H1 (cell line): ENCODE measurements around the gene HMHB1. TPM values are rescaled to one million over a fixed set of nuclear protein-coding genes. Genes with fewer than 3 reads are reported as not detected.

Source experiments
- CTCF ChIA-PET: fragments of 300-600 bp; sonication (Branson Sonifier 250); formaldehyde crosslinking; loops from one replicate; lab custom pipeline; 2021; ENCODE audit not compliant: partially characterized antibody; lab: Charles Lee
- POLR2A ChIA-PET: fragments of 300-600 bp; sonication (Branson Sonifier 250); formaldehyde crosslinking; loops from one replicate; lab custom pipeline; 2021; ENCODE audit warnings: inconsistent platforms; ENCODE audit not compliant: partially characterized antibody; lab: Charles Lee
- DNase-seq, 2 experiments: peaks; one replicate each; pipeline versions ENCODE4 v3.0.0 to v3.0.0-alpha.2; 2010 to 2022; ENCODE audit warnings: low spot score in 2 of 2, low read depth in 1 of 2, mixed read lengths in 1 of 2
- FAIRE-seq: peaks from 2 replicates; lab custom pipeline; 2011; peaks lifted over from hg19 to GRCh38; lab: Jason Lieb, UNC
- H2AFZ ChIP-seq: 2 replicates; pipeline ENCODE4 v1.8.1; 2012; ENCODE audit warnings: low read length, inconsistent platforms
- H2AK5ac ChIP-seq: 2 replicates; pipeline ENCODE4 v1.6.1; 2013; ENCODE audit warnings: low read depth, low read length
- H2BK120ac ChIP-seq: replicated peaks from 2 replicates; pipeline ENCODE3; 2013; ENCODE audit warnings: low read depth, low read length, inconsistent platforms
- H2BK12ac ChIP-seq: 2 replicates; pipeline ENCODE4 v1.6.1; 2013; ENCODE audit warnings: low read depth, low read length
- H2BK15ac ChIP-seq: 2 replicates; pipeline ENCODE4 v1.6.1; 2013; ENCODE audit warnings: low read length
- H2BK20ac ChIP-seq: 2 replicates; pipeline ENCODE4 v1.6.1; 2013; ENCODE audit warnings: low read length
- H2BK5ac ChIP-seq: 2 replicates; pipeline ENCODE4 v1.6.1; 2013; ENCODE audit warnings: low read depth, low read length
- H3K14ac ChIP-seq: 2 replicates; pipeline ENCODE4 v1.6.1; 2013; ENCODE audit warnings: inconsistent platforms; ENCODE audit not compliant: insufficient read length
- H3K18ac ChIP-seq: 2 replicates; pipeline ENCODE4 v1.6.1; 2013; ENCODE audit warnings: low read length; ENCODE audit errors: extremely low read depth
- H3K23ac ChIP-seq: 2 replicates; pipeline ENCODE4 v1.6.1; 2013; ENCODE audit warnings: inconsistent platforms; ENCODE audit not compliant: insufficient read length
- H3K23me2 ChIP-seq: 2 replicates; pipeline ENCODE4 v1.6.1; 2013; ENCODE audit warnings: low read depth, low read length
- H3K27ac ChIP-seq: 2 replicates; pipeline ENCODE4 v1.6.1; 2011; ENCODE audit warnings: low read depth, low read length, inconsistent platforms
- H3K27me3 ChIP-seq, 4 experiments: replicated peaks in 1 of 4; 1 replicate in 1 of 4; 2 replicates in 3 of 4; pipeline versions ENCODE4 v1.6.1 to v1.8.1; 2011 to 2013; ENCODE audit warnings: low read length in 3 of 4, mild to moderate bottlenecking in 3 of 4, inconsistent platforms in 2 of 4, mixed read lengths in 2 of 4, moderate library complexity in 1 of 4; ENCODE audit not compliant: control insufficient read depth in 3 of 4, insufficient read depth in 3 of 4; ENCODE audit errors: extremely low read depth in 1 of 4
- H3K36me3 ChIP-seq, 4 experiments: 2 replicates each; pipeline versions ENCODE4 v1.6.1 to v1.8.1; 2011 to 2013; ENCODE audit warnings: mild to moderate bottlenecking in 4 of 4, low read length in 3 of 4, moderate library complexity in 2 of 4, control low read depth in 1 of 4, inconsistent platforms in 1 of 4; ENCODE audit not compliant: insufficient read depth in 4 of 4, control insufficient read depth in 2 of 4
- H3K4ac ChIP-seq: replicated peaks from 2 replicates; pipeline ENCODE3; 2013; ENCODE audit warnings: low read length, low read depth, mixed read lengths, inconsistent platforms; ENCODE audit not compliant: insufficient read length
- H3K4me1 ChIP-seq, 4 experiments: replicated peaks in 1 of 4; 1 replicate in 1 of 4; 2 replicates in 3 of 4; pipeline versions ENCODE4 v1.6.1 to v1.8.1; 2011 to 2013; ENCODE audit warnings: low read length in 3 of 4, inconsistent platforms in 2 of 4, mixed read lengths in 1 of 4; ENCODE audit not compliant: insufficient read depth in 4 of 4, control insufficient read depth in 3 of 4
- H3K4me2 ChIP-seq, 2 experiments: 2 replicates each; pipeline versions ENCODE4 v1.6.1 to v1.8.1; 2011 to 2013; ENCODE audit warnings: low read depth in 2 of 2, low read length in 2 of 2, control low read depth in 1 of 2, inconsistent platforms in 1 of 2, mild to moderate bottlenecking in 1 of 2; ENCODE audit not compliant: insufficient read depth in 1 of 2
- H3K4me3 ChIP-seq, 4 experiments: fragments of 200-600, 300-600 bp in 1 of 4; sonication (generic), shearing (Covaris generic), sonication (Bioruptor Twin) in 1 of 4; 2 replicates each; pipeline versions ENCODE4 v1.5.1 to v1.8.1; 2011 to 2016; ENCODE audit warnings: low read length in 4 of 4, low read depth in 3 of 4, control low read depth in 2 of 4, inconsistent platforms in 2 of 4, mild to moderate bottlenecking in 2 of 4, mixed read lengths in 1 of 4, moderate library complexity in 1 of 4; ENCODE audit not compliant: insufficient read depth in 2 of 4; ENCODE audit errors: extremely low read depth in 1 of 4
- H3K56ac ChIP-seq: replicated peaks from 2 replicates; pipeline ENCODE3; 2013; ENCODE audit warnings: low read depth, mild to moderate bottlenecking, mixed read lengths, low read length, inconsistent platforms; ENCODE audit not compliant: insufficient read length
- H3K79me1 ChIP-seq: 2 replicates; pipeline ENCODE4 v1.6.1; 2013; ENCODE audit warnings: low read depth, low read length, control low read depth
- H3K79me2 ChIP-seq, 2 experiments: 2 replicates each; pipeline versions ENCODE4 v1.6.1 to v1.8.1; 2012 to 2013; ENCODE audit warnings: low read length in 2 of 2, mild to moderate bottlenecking in 2 of 2, inconsistent platforms in 1 of 2; ENCODE audit not compliant: insufficient read depth in 2 of 2, control insufficient read depth in 1 of 2
- H3K9ac ChIP-seq, 4 experiments: replicated peaks in 1 of 4; 1 replicate in 1 of 4; 2 replicates in 3 of 4; pipeline versions ENCODE4 v1.6.1 to v1.8.1; 2011 to 2013; ENCODE audit warnings: low read depth in 3 of 4, low read length in 3 of 4, control low read depth in 2 of 4, mild to moderate bottlenecking in 2 of 4, moderate library complexity in 2 of 4, inconsistent platforms in 1 of 4; ENCODE audit errors: extremely low read depth in 1 of 4
- H3K9me3 ChIP-seq, 2 experiments: 2 replicates each; pipeline versions ENCODE4 v1.6.1 to v1.8.1; 2012 to 2013; ENCODE audit warnings: mild to moderate bottlenecking in 2 of 2, moderate library complexity in 2 of 2, control low read depth in 1 of 2, inconsistent platforms in 1 of 2, low read depth in 1 of 2, low read length in 1 of 2, mixed read lengths in 1 of 2; ENCODE audit not compliant: insufficient read depth in 2 of 2
- H4K20me1 ChIP-seq, 2 experiments: replicated peaks in 1 of 2; 2 replicates each; pipeline versions ENCODE3 to v1.8.1; 2011 to 2013; ENCODE audit warnings: inconsistent platforms in 2 of 2, low read length in 2 of 2, mild to moderate bottlenecking in 1 of 2; ENCODE audit not compliant: insufficient read depth in 2 of 2, control insufficient read depth in 1 of 2
- H4K5ac ChIP-seq: 2 replicates; pipeline ENCODE4 v1.6.1; 2013; ENCODE audit warnings: low read length, low read depth, mixed read lengths, inconsistent platforms; ENCODE audit not compliant: insufficient read length
- H4K8ac ChIP-seq: 2 replicates; pipeline ENCODE4 v1.8.0; 2013; ENCODE audit warnings: mild to moderate bottlenecking, moderate library complexity, low read length, inconsistent platforms; ENCODE audit not compliant: insufficient read depth; ENCODE audit errors: extremely low read depth
- H4K91ac ChIP-seq: replicated peaks from 2 replicates; pipeline ENCODE3; 2013; ENCODE audit warnings: low read length, mixed read lengths, inconsistent platforms; ENCODE audit not compliant: insufficient read length
- SP1 ChIP-seq: IDR thresholded peaks from 2 replicates; pipeline ENCODE4 v1.6.1; 2011; ENCODE audit warnings: low read depth, low read length
- WGBS, 2 experiments: shearing (Covaris generic) in 1 of 2; methylation state at CpG; one replicate each; pipeline versions ENCODE4 v1.1.6 to v1.1.7; 2013 to 2015; ENCODE audit warnings: low lambda C conversion rate in 2 of 2, mixed read lengths in 2 of 2, inconsistent platforms in 1 of 2, low coverage in 1 of 2, missing lambda C conversion rate in 1 of 2; ENCODE audit not compliant: insufficient replicate concordance in 2 of 2, insufficient coverage in 1 of 2, insufficient read length in 1 of 2; ENCODE audit errors: extremely low coverage in 1 of 2, missing lambda C conversion rate in 1 of 2; 5-methylcytosine and 5-hydroxymethylcytosine counted together
- polyA plus RNA-seq, 7 experiments: library from polyadenylated mRNA; depleted of rRNA in 3 of 7; stranded (reverse) in 5 of 7; unstranded in 2 of 7; fragments of >200 nt in 5 of 7; fragments of 200-250 nt in 2 of 7; gene quantifications; 1 replicate in 5 of 7; 2 replicates in 1 of 7; 4 replicates in 1 of 7; pipeline versions ENCODE4 v1.2.1 to v1.2.3, GENCODE V29; 2011 to 2013; ENCODE audit warnings: missing spikeins in 2 of 7, mixed read lengths in 2 of 7
- total RNA-seq: library from RNA; stranded (reverse); fragmentation: NEBNext Ultra II Directional; extraction: Animal tissue kit (Norgen Biotek cat#: 25700); gene quantifications from 2 replicates; pipeline ENCODE4 v1.2.1, GENCODE V29; 2021
- TF ChIP-seq, protein P1 (sequence below): IDR thresholded peaks from 2 replicates; pipeline ENCODE4 v1.6.1; 2011; ENCODE audit warnings: low read depth, mild to moderate bottlenecking, low read length; ENCODE audit not compliant: insufficient read depth

The HMHB1 gene
- total and polyA plus RNA-seq, 2 of the 8 experiments (the other 6 are each of a cell fraction or from before 2014, with no cell fraction given) = not detected

DNA sequence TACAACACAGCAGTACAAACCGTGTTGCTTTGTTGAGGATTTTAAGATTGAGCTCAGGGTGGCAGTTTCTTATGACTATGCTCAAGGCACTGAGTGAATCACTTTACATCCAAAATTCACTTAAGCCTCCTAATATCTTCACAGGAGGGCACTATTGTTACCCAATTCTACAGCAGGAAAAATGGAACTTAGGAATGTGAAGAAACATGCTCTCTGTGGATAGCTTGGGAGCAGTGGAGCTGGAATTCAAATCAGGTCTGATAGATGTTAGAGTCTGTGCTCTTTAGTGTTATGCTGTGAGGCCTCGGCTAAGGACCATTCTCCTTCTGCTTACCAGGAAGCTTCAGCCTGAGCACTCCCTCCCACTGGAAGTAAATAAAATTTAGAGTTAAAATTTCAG lies 18.7 kb upstream of the HMHB1 start:
- Histone ChIP-seq H3K9ac (no peak overlapping the region), H4K91ac (no peak overlapping the region), H2AK5ac (no peak overlapping the region), H3K27me3 (no peaks in the 10 kb centered on the region), H4K5ac (no peak overlapping the region), H3K4me1 (peaks cover 0 to 6% (median 1%) of the 10 kb centered on the region in 4 experiments; a peak in 2 of 7 replicates), H3K4me2 (0 out of 4 replicates have a peak overlapping the region, but pooled peaks of 1 of the 2 experiments have one; percentile 14), H2BK5ac (no peak overlapping the region), H2BK20ac (no peak overlapping the region), H3K23me2 (no peaks in the 10 kb centered on the region), H3K4me3 (no peak overlapping the region), H3K56ac (no peak overlapping the region), H3K27ac (no peak overlapping the region), H2BK15ac (no peak overlapping the region), H3K23ac (no peak overlapping the region), H4K8ac (no peak overlapping the region), H2BK12ac (no peak overlapping the region), H3K18ac (no peak overlapping the region), H2BK120ac (no peak overlapping the region), H3K79me1 (no peaks in the 10 kb centered on the region), H2AFZ (peak overlapping the region; percentile 97; the same call in 1 of the 2 replicates), H3K79me2 (no peaks in the 10 kb centered on the region), H3K4ac (no peak overlapping the region), H4K20me1 (no peaks in the 10 kb centered on the region), H3K36me3 (no peaks in the 10 kb centered on the region), H3K9me3 (no peaks in the 10 kb centered on the region)
- 70% methylated on average over 2 of the region's 2 CpGs; no CpG with 5 or more reads in 1 of the 2 experiments for WGBS, 2 experiments
- POLR2A ChIA-PET = no interaction called here
- DNase-seq (no peak), FAIRE-seq (no peak)
- CTCF ChIA-PET = interaction anchor here (1.0 to 1.3 kb wide), 3 partner anchors 9 to 29 kb away, joined by 3 to 4 read pairs (median 3); no protein-coding TSS in a partner anchor
- TF ChIP-seq SP1 = no peak
- TF ChIP-seq, protein P1, sequence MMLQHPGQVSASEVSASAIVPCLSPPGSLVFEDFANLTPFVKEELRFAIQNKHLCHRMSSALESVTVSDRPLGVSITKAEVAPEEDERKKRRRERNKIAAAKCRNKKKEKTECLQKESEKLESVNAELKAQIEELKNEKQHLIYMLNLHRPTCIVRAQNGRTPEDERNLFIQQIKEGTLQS = no peak
- TF ChIP-seq, all 59 proteins: peak for 0
- H3K14ac ChIP-seq = no peak overlapping the region
